DMS53 treated with DMSO at 0.1 percent for 48 hours (cell line): ENCODE results near the gene ETV2.
A peak's percentile ranks its signal among the peaks of the same experiment; 100 is the strongest.
"Not testable (repeated sequence)": the region's sequence is repeated elsewhere in the genome, so short reads cannot be mapped to it uniquely, and the experiment has no call there.

ENCODE experiments used
- DNase-seq: peaks from one replicate; lab custom pipeline; 2025; ENCODE audit not compliant: unreplicated experiment; lab: John Stamatoyannopoulos, UW

Gene ETV2, protein sequence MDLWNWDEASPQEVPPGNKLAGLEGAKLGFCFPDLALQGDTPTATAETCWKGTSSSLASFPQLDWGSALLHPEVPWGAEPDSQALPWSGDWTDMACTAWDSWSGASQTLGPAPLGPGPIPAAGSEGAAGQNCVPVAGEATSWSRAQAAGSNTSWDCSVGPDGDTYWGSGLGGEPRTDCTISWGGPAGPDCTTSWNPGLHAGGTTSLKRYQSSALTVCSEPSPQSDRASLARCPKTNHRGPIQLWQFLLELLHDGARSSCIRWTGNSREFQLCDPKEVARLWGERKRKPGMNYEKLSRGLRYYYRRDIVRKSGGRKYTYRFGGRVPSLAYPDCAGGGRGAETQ

DNA sequence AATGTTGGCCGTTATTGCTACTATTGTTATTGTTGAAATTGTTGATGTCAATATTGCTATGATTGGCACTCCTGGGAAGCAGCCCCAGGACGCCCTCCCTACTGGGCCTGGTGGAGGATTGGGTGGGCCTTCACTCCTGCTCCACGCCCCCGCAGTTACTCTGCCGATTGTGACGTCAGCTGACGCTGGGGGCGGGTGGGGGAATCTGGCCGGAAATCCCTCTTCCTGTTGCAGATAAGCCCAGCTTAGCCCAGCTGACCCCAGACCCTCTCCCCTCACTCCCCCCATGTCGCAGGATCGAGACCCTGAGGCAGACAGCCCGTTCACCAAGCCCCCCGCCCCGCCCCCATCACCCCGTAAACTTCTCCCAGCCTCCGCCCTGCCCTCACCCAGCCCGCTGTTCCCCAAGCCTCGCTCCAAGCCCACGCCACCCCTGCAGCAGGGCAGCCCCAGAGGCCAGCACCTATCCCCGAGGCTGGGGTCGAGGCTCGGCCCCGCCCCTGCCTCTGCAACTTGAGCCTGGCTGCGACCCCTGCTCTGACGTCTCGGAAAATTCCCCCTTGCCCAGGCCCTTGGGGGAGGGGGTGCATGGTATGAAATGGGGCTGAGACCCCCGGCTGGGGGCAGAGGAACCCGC, at the start of gene ETV2:
Gene ETV2 (plus strand): TSS at position 231 of the 637 bp plus-strand sequence. CDS start 716 bp downstream, outside the sequence.
- no peak for DNase-seq

DNA sequence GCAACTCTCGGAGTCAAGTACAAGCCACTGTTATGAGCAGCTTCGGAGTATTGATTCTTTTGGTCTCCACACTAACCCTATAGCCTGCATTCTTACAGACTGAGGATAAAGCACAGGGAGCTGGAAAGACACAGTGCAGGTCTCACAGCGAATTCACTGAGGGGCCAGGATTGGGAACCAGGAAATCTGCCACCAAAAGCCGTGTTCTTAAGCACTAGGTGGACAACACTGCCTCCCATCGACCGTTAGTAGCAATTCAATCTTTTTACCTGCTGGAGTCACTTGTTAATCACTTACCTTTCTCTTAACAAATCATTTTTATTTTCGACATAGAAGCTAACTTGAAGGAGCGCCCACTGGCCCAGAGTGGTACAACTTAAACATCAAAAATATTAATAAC, 49.3 kb upstream of the ETV2 start:
- DNase-seq, result peak; percentile 44

DNA sequence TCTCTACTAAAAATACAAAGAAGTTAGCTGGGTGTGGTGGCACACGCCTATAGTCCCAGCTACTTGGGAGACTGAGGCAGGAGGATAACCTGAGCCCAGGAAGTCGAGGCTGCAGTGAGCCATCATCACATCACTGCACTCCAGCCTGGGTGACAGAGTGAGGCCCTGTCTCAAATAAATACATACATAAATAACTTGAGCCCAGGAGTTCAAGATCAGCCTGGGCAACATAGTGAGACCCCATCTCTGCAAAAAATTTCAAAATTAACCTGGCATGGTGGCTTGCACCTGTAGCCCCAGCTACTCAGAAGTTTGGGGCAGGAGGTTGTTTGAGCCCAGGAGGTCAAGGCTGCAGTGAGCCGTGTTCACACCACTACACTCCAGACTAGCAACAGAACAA, 46.5 kb upstream of the ETV2 start:
- DNase-seq, result not testable (repeated sequence)

DNA sequence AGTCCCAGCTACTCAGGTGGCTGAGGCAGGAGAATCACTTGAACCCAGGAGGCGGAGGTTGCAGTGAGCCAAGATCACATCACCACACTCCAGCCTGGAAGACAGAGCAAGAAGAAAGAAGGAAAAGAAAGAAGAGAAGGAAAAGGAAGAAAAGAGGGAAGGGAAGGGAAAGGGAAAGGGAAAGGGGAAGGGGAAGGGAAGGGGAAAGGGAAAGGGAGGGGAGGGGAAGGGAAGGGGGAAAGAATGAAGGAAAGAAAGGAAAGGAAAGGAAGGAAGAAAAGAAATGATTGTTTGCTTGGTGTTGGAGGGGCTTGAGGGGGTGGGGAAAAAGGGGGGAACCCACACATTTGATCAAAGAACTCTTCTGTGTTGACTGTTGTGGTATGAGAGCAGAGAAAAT, 45.6 kb upstream of the ETV2 start:
- no peak for DNase-seq

DNA sequence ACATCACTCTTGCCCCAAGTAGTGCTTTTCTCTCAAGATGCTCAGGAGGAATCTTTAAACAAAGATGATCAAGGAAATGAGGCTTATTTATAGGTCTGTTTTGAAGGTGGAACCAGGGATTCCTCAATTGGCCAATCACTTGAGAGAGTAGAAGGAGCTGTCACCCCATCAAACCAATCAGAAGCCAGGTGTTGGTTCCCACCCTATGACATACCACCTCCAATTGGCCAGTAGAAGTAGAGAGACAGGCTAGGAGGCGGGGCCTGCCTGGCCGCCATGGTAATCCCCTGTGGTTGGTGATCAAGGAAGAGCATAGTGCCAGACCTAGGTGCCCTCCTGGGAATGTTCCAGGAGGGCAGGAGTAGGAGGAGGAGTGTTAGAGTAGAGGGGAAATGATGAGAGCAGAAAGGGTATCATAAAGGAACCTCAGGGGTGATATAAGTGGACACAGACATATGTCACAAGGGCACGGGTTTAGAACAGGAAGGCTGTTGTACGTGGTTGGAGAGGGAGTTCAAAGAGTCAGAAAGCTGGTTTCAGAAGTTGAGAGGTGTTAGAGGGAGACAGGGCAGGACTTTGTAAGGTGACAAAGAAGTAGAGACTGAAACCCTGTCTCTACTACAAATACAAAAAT, 45.1 kb upstream of the ETV2 start:
- no peak for DNase-seq

DNA sequence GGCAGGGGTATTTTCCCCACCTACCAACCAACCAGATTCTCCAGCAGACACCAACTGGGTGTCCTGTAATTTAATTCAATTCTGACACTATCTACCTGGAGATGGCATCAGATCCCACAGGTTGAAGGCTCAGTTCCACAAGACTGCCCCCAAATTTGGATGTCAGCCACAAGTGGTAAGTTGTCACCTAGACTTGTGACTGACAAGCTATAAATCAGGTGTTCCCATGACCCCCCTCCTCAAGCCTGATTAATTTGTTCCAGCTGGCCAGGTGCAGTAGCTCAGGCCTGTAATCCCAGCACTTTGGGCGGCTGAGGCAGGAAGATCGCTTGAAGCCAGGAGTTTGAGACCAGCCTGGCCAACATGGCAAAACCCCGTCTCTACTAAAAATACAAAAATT, 39.6 kb upstream of the ETV2 start:
- no peak for DNase-seq

DNA sequence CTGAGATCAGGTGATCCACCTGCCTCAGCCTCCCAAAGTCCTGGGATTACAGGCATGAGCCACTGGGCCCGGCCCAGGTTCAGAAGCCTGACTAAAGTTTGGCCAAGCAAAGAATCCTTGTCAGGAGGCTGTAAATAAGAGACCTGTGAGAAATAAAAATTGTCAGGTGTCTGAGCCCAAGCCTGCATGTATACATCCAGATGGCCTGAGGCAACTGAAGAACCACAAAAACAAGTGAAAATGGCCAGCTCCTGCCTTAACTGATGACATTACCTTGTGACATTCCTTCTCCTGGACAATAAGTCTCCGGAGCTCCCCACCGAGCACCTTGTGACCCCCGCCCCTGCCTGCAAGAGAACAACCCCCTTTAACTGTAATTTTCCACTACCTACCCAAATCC, 37.1 kb upstream of the ETV2 start:
- DNase-seq, result not testable (repeated sequence)

DNA sequence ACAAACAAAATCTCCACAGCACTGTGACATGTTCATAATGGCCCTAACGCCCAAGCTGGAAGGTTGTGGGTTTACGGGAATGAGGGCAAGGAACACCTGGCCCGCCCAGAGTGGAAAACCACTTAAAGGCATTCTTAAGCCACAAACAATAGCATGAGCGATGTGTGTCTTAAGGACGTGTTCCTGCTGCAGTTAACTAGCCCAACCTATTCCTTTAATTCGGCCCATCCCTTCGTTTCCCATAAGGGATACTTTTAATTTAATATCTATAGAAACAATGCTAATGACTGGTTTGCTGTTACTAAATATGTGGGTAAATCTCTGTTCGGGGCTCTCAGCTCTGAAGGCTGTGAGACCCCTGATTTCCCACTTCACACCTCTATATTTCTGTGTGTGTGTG, 34.4 kb upstream of the ETV2 start:
- DNase-seq, result not testable (repeated sequence)

DNA sequence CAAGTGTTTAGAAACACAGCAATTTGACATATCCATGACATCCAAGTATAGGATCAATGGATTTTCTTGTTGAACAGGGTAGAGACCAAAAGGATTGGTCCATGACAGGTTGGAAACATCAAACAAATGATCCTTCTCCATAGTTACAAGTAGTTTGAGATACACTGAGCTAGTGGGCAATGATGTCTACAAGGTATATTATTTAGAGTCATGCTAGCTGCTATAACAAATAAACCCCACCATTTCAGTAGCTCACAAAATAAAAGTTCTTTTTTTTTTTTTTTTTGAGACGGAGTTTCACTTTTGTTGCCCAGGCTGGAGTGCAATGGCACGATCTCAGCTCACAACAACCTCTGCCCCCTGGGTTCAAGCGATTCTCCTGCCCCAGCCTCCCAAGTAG, 33.9 kb upstream of the ETV2 start:
- no peak for DNase-seq

DNA sequence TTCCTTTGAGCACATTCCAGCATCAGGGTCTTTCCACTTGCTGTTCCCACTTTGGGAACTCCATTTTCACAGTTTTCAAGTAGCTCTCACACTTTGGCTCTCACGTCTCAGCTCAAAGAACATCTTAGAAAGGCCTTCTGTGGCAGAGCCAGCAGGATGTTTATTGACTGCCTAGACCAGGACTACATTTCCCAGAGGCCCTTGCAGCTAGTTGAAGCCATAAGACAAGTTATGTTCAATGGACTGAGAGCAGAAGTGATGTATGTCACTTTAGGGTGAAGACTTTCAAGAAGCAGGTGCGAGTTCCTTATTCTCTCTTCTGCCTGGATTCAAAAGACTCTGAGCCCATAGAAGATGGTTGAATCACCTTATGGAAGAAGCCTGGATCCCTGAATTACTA, 33.3 kb upstream of the ETV2 start:
- DNase-seq, result no peak

DNA sequence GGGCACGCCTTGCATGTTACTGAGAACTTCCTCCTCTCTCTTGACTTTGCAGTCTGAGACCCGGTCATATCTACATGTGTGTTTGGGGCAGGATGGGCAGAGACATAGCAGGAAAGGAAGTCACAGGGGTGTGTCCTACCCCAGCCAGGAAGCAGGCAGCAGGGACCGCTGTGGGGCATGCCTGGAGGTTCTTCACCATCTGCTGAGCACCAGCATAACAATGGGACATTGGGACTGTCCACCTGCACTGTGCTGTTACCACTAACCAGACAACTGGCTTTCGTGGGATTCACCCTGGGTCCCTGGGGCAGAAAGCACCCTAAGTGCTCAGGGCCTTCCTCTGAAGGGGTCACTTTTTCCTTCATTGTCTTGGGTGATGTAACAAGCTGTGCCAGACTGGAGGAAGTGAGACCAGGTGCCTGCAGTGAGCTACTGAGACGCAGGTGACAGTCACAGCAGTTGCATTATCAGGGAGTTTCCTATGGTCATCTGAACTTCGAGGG, 31.6 kb upstream of the ETV2 start:
- DNase-seq, result no peak

DNA sequence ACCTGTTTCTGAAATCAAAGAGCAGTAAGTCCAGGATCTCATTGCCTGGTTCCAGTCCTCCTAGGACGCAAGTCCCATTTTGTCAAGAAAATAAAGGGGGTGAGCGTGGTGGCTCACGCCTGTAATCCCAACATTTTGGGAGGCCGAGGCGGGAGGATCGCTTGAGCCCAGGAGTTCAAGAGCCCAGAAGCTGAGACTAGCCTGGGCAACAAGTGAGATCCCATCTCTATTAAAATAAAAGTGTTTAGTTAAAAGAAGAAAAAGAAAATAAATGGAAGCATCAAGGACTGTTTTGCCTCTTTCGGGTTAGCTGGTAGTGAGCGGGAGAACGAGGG, 29.4 kb upstream of the ETV2 start:
- no peak for DNase-seq

DNA sequence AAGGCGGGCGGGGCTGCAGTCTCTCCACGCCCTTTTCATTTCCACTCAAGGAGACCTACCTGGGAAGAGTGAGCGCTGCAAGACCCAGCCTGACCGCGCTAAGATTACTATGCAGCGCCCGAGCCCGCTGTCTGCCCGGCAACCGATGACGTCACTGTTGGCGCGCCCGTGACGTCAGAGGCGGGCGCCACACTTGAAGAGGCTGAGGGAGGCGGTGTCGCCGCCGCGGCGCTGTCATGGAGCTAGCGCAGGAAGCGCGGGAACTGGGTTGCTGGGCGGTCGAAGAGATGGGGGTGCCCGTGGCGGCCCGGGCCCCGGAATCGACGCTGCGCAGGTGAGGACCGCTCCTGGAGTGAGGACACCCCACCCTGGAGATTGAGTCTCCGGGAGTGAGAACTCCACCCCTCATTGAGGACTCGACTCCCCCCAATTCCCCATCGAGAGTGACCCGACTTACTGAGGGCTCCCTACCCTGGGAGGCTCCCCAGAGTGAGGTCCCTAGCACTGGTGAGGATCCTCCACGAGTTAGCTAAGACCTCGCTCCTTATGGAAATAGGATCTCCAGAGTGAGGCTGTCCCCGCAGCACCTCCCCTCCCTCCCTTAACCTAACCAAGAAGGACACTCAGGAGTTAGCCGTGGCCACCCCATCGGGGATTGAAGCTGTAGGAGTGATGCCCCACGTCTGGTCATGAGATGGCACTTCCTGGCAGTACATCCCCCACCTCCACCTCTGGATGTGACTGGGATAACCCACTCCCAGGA, 28.8 kb upstream of the ETV2 start, which contains the start of gene HAUS5:
Gene HAUS5 (plus strand): TSS at position 177 of the 763 bp plus-strand sequence. CDS start 60 bp downstream, at position 237.
- peak; percentile 89 for DNase-seq

DNA sequence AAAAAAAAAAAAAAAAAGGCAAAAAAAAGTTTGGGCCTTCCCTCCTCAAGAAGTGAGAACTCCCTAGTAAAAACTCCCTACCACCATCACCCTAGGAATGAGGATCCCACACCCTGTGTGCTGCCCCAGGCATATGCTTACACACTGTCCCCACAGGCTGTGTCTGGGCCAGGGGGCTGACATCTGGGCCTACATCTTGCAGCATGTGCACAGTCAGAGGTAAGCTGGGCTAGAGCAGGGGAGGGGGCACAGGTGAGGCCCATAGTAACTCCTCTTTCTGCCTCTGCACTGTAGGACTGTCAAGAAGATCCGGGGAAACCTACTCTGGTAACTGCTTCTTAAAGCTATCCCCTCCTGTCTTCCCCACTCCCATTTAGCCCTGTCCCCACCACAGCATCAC, 28.0 kb upstream of the ETV2 start:
- DNase-seq, result no peak

DNA sequence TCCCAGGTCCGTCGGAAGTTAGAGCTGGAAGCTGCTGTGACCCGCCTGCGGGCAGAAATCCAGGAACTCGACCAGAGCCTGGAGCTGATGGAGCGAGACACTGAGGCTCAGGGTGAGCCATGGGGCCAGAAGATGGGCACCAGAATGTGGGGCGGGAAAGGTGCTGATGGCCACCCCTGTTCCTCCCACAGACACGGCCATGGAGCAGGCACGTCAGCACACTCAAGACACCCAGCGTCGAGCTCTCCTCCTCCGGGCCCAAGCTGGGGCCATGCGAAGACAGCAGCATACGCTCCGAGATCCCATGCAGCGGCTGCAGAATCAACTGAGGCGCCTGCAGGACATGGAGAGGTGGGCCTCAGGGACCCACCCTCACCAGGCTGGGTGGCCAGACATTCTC, 26.5 kb upstream of the ETV2 start:
- no peak for DNase-seq

DNA sequence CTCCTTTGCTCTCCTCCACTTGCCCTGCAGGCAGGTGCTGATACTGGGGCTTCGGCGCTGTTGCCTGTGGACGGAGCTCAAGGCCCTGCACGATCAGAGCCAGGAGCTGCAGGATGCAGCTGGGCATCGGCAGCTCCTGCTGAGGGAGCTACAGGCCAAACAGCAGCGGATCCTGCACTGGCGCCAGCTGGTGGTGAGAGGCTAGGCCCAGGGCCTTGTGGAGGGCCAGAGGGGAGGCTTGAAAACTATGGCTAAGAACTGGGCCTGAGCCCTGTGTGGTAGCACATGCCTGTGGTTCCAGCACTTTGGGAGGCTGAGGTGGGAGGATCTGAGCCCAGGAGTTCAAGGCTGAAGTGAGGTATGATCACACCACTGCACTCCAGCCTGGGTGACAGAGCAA, 22.7 kb upstream of the ETV2 start:
- DNase-seq, result no peak

DNA sequence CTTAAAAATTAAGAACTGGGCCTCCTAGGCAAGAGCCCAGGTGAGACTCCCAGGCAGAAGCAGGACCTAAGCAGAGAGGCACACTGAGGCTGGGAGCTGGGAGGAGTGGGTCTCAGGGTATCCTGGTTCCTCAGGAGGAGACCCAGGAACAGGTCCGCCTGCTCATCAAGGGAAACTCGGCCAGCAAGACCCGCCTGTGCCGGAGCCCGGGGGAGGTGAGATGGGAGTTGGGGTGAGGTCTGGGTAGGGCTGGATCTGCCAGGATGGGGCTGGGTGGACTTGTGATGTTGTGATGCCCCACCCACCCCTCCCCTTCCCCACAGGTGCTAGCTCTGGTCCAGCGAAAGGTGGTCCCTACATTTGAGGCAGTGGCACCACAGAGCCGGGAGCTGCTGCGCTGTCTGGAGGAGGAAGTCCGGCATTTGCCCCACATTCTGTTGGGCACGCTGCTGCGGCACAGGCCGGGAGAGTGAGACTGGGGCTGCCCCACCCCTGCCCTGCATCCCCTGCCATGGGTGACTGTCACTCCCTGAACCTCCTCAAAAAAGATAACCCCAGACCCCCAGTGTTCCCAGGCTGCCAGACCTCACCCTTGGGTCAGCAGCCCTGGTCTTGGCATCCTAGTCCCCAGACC, 22.1 kb upstream of the ETV2 start:
- no peak for DNase-seq

DNA sequence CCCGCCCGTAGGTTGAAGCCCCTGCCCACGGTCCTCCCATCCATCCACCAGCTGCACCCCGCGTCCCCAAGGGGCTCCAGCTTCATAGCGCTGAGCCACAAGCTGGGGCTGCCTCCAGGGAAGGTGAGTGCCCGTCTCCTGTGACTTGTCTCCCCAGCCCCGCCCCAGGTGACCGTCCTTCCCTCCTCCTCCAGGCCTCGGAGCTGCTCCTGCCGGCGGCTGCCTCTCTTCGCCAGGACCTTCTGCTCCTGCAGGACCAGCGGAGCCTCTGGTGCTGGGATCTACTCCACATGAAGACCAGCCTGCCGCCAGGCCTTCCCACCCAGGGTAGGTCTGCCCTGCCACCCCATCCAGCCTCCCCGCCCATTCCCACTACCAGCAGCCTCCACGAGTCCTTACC, 21.5 kb upstream of the ETV2 start:
- no peak for DNase-seq

DNA sequence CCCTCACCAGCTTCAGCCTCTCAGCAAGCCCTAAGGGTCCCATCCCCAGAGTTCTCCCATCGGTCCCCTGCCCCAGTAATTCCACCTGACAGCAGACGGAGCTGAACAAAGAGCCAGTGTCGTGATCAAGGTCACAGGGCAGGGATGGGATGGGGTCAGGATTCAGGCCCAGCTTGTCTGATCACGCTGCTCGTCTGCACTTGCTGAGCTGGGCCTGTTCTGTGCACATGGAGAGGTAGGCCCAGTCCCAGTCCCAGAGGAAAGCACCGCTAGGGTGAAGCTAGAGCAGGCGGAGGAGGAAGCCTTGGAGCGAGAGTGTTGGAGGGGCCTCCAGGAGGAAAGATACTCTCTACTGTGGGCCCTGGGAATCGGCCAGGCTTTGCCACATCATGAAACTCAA, 19.8 kb upstream of the ETV2 start:
- no peak for DNase-seq

DNA sequence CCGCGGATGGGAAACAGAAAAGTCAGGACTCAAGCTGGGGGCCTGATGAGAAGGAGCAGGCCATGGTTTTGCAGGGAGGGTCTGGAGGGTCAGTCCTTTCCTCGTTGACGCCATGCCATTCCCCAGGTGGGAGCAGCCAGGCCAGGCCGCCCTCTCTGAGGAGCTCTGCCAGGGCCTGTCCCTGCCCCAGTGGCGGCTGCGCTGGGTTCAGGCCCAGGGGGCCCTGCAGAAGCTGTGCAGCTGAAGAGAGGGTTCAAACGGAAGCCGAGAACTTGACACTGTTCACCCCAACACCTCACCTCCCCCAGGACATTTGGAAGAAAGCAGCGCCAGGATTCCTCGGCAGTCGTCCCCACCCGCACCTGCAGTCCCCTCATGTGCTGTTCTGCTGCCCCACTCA, 18.8 kb upstream of the ETV2 start:
- no peak for DNase-seq
